ENCODE results near the gene SUSD5. TPM values are rescaled to one million over a fixed set of nuclear protein-coding genes. Genes with fewer than 3 reads are reported as not detected.

Gene SUSD5
- total RNA-seq, 2 experiments from 2014 or later: not detected

DNA sequence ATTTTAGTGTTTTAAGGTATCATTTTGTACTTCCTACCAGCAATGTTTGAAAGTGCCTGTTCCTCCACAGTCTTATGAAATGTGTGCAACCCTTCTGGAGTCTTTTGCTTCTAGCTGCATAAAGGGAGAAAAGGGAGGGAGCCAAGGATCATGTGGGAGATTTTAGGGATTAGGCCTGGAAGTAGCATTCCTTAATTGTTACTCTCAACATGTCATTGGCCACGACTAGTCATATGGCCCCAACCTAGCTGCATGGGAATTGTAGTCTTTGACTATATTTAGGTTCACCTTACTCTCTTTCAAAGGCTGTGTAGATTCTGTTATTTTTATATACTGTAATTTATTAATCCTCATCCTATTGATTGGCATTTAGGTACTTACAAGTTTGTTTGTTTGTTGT is 89.9 kb downstream of the SUSD5 start:
- CTCF ChIA-PET: no interaction called here
- Mint-ChIP-seq H3K4me1 (ENCODE audit: low read depth) (peaks cover 8% of the 10 kb centered on the region), H3K4me3 (no peak overlapping the region), H3K27ac (no peak overlapping the region), H3K27me3 (no peaks in the 10 kb centered on the region), H3K36me3 (ENCODE audit: low read depth) (peaks cover 8% of the 10 kb centered on the region), H3K9me3 (no peaks in the 10 kb centered on the region)
- ATAC-seq (no peak), DNase-seq (no peak)
- POLR2A ChIA-PET: no interaction called here
- TF ChIP-seq, protein P1, sequence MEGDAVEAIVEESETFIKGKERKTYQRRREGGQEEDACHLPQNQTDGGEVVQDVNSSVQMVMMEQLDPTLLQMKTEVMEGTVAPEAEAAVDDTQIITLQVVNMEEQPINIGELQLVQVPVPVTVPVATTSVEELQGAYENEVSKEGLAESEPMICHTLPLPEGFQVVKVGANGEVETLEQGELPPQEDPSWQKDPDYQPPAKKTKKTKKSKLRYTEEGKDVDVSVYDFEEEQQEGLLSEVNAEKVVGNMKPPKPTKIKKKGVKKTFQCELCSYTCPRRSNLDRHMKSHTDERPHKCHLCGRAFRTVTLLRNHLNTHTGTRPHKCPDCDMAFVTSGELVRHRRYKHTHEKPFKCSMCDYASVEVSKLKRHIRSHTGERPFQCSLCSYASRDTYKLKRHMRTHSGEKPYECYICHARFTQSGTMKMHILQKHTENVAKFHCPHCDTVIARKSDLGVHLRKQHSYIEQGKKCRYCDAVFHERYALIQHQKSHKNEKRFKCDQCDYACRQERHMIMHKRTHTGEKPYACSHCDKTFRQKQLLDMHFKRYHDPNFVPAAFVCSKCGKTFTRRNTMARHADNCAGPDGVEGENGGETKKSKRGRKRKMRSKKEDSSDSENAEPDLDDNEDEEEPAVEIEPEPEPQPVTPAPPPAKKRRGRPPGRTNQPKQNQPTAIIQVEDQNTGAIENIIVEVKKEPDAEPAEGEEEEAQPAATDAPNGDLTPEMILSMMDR (IDR thresholded peaks at IDR 0.05): no peak
- intact Hi-C loops (cut with micrococcal nuclease): no loop called here

DNA sequence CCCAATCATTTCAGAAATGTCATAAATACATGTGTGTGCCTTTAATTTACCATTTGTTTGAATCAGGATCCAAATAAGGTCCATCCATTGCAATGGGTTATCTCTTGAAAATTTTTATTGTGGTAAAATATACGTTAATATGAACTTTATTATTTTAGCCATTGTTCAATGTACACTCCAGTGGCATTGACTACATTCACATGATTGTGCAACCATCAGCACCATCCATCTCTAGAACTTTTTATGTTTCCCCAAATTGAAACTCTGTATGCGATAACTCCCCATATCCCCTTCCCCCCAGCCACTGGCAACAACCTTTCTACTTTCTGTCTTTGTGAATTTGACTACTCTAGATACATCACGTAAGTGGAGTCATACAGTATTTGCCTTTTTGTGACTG is 92.8 kb downstream of the SUSD5 start:
- TF ChIP-seq, protein P1 (IDR thresholded peaks at IDR 0.05): no peak
- intact Hi-C loops (cut with micrococcal nuclease): no loop called here
- Mint-ChIP-seq H3K27me3 (no peaks in the 10 kb centered on the region), H3K36me3 (ENCODE audit: low read depth) (peaks cover 8% of the 10 kb centered on the region), H3K4me3 (no peak overlapping the region), H3K27ac (no peak overlapping the region), H3K4me1 (ENCODE audit: low read depth) (peaks cover 8% of the 10 kb centered on the region), H3K9me3 (no peaks in the 10 kb centered on the region)
- CTCF ChIA-PET: no interaction called here
- ATAC-seq (no peak), DNase-seq (no peak)
- POLR2A ChIA-PET: no interaction called here

DNA sequence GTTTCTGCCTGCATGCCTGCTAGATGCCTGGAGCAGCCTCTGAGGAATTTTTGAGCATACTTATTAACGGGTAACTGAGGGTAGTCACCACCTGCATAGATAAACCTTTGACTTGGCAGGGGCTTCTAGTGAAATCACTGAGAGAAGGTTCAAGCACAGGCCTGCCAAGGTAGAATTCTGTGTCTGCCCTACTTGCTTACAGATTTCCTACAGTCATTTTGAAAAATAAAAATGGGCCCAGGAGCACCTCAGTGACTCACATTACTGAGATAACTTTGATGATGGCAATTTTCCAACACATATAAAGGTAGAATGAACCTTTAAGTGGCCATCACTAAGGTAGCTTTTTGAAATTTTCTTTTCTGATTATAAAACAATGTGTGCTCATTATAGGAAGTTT is 94.0 kb downstream of the SUSD5 start:
- H3K27ac Mint-ChIP-seq: peak overlapping the region; percentile 9
- ChIA-PET POLR2A (no interaction called here), CTCF (interaction anchor here (0.8 to 1.3 kb wide), 2 partner anchors 8 to 177 kb away, joined by 3 to 4 read pairs; no protein-coding TSS in a partner anchor)
- TF ChIP-seq, protein P1 (IDR thresholded peaks at IDR 0.05): no peak
- intact Hi-C loops (cut with micrococcal nuclease): no loop called here
- H3K27me3 Mint-ChIP-seq: no peaks in the 10 kb centered on the region
- H3K36me3 Mint-ChIP-seq (ENCODE audit: low read depth): peaks cover 10% of the 10 kb centered on the region
- H3K4me3 Mint-ChIP-seq: no peak overlapping the region
- no peak for DNase-seq
- H3K4me1 Mint-ChIP-seq (ENCODE audit: low read depth): peaks cover 8% of the 10 kb centered on the region
- ATAC-seq: peak; percentile 42
- no peaks in the 10 kb centered on the region for H3K9me3 Mint-ChIP-seq

GRCh38 chr3:33122991-33123390 is 95.6 kb downstream of the SUSD5 start:
- Mint-ChIP-seq H3K36me3 (ENCODE audit: low read depth) (peaks cover 10% of the 10 kb centered on the region), H3K27ac (no peak overlapping the region), H3K4me1 (ENCODE audit: low read depth) (peaks cover 8% of the 10 kb centered on the region), H3K4me3 (no peak overlapping the region), H3K27me3 (no peaks in the 10 kb centered on the region), H3K9me3 (no peaks in the 10 kb centered on the region)
- TF ChIP-seq, protein P1 (IDR thresholded peaks at IDR 0.05): no peak
- POLR2A ChIA-PET: no interaction called here
- ATAC-seq (no peak), DNase-seq (no peak)
- CTCF ChIA-PET: interaction anchor here (1.6 kb wide), 1 partner anchor 9 kb away, joined by 7 read pairs; no protein-coding TSS in a partner anchor
- intact Hi-C loops (cut with micrococcal nuclease): no loop called here

GRCh38 chr3:33119891-33120290 is 98.7 kb downstream of the SUSD5 start:
- no peaks in the 10 kb centered on the region for H3K27me3 Mint-ChIP-seq
- intact Hi-C loops (cut with micrococcal nuclease): no loop called here
- TF ChIP-seq, protein P1 (IDR thresholded peaks at IDR 0.05): no peak

More at GRCh38 chr3:33119891-33120290, 98.7 kb downstream of the SUSD5 start:
- CTCF ChIA-PET: interaction anchor here (1.3 kb wide), 1 partner anchor 12 kb away, joined by 6 read pairs; no protein-coding TSS in a partner anchor
- no peak for ATAC-seq
- no peaks in the 10 kb centered on the region for H3K9me3 Mint-ChIP-seq
- H3K27ac Mint-ChIP-seq: no peak overlapping the region
- H3K36me3 Mint-ChIP-seq (ENCODE audit: low read depth): peaks cover 2% of the 10 kb centered on the region
- H3K4me1 Mint-ChIP-seq (ENCODE audit: low read depth): peaks cover 25% of the 10 kb centered on the region
- no peak overlapping the region for H3K4me3 Mint-ChIP-seq
- POLR2A ChIA-PET: no interaction called here
- DNase-seq: no peak

All from activated CD8-positive, alpha-beta T cell treated with anti-CD3 and anti-CD28 coated beads for 36 hours (primary cell).